Measurements from ENCODE around the gene SDK2. TPM values are rescaled to one million over a fixed set of nuclear protein-coding genes. Genes with fewer than 3 reads are reported as not detected.

Gene SDK2
- total RNA-seq, 4 donors from 2014 or later: under 0.01 to 0.49 (median 0.08) TPM

GRCh38 chr17:73522107-73522506 is 122.1 kb downstream of the SDK2 start:
- TF ChIP-seq CTCF (IDR thresholded peaks at IDR 0.05; ENCODE audit: low read depth): no peak

- no peak for TF ChIP-seq CTCF (IDR thresholded peaks at IDR 0.05; ENCODE audit: low read depth)
These were observed 122.9 kb downstream of the SDK2 start for GRCh38 chr17:73521376-73521775.

- no peak for TF ChIP-seq CTCF (IDR thresholded peaks at IDR 0.05; ENCODE audit: low read depth)
These were observed 123.9 kb downstream of the SDK2 start for GRCh38 chr17:73520369-73520761.

GRCh38 chr17:73519714-73520368 is 124.4 kb downstream of the SDK2 start:
- no peak for TF ChIP-seq CTCF (IDR thresholded peaks at IDR 0.05; ENCODE audit: low read depth)

- TF ChIP-seq CTCF (IDR thresholded peaks at IDR 0.05; ENCODE audit: low read depth): no peak
These were observed 125.2 kb downstream of the SDK2 start for GRCh38 chr17:73519011-73519410.

- TF ChIP-seq CTCF (IDR thresholded peaks at IDR 0.05; ENCODE audit: low read depth): no peak
These were observed 127.8 kb downstream of the SDK2 start for GRCh38 chr17:73516431-73516830.

- TF ChIP-seq CTCF (IDR thresholded peaks at IDR 0.05; ENCODE audit: low read depth): no peak
These were observed 129.9 kb downstream of the SDK2 start for GRCh38 chr17:73514146-73514863.
